Measurements from ENCODE around the gene MAEA. TPM values are rescaled to one million over a fixed set of nuclear protein-coding genes. Genes with fewer than 3 reads are reported as not detected.

The MAEA gene
- total and polyA plus RNA-seq, 8 donors: 28.6 to 74.7 (median 32.7) TPM

GRCh38 chr4:1347410-1347864 is 57.7 kb downstream of the MAEA start:
- FAIRE-seq (no peak), DNase-seq (peak; percentile 66 to 91 (median 83)), ATAC-seq (peak; percentile 17 to 50 (median 28))
- WGBS, 2 donors: 0% methylated on average over 33 to 43 of the region's 43 CpGs
- Histone ChIP-seq H3K36me3 (no peaks in the 10 kb centered on the region), H3K9me3 (no peaks in the 10 kb centered on the region), H3K4me1 (peaks cover 7 to 13% (median 8%) of the 10 kb centered on the region in 3 donors), H3K4me3 (peak overlapping the region; percentile 71 to 97 (median 83)), H3K27ac (peak overlapping the region; percentile 95 to 98 (median 96)), H3K27me3 (no peaks in the 10 kb centered on the region)
- TF ChIP-seq CTCF (IDR thresholded peaks at IDR 0.05): no peak
- intact Hi-C loops (cut with DNase I): loop anchor here in 1 of 3 donors (10.0 kb wide), 1 partner anchor 213 kb away; no protein-coding TSS in a partner anchor

- DNase-seq (peak in 2 of 6 donors; percentile 42 to 62), FAIRE-seq (no peak), ATAC-seq (no peak)
- Histone ChIP-seq H3K36me3 (no peaks in the 10 kb centered on the region), H3K4me3 (peak overlapping the region; percentile 71 to 97 (median 83)), H3K27ac (peak overlapping the region; percentile 95 to 98 (median 96)), H3K27me3 (no peaks in the 10 kb centered on the region), H3K9me3 (no peaks in the 10 kb centered on the region), H3K4me1 (peaks cover 7 to 13% (median 8%) of the 10 kb centered on the region in 3 donors)
- TF ChIP-seq CTCF (IDR thresholded peaks at IDR 0.05): no peak
- intact Hi-C loops (cut with DNase I): loop anchor here in 1 of 3 donors (10.0 kb wide), 1 partner anchor 213 kb away; no protein-coding TSS in a partner anchor
- WGBS, 2 donors: 61 to 63% methylated on average over 12 of the region's 12 CpGs
These were observed 58.4 kb downstream of the MAEA start for GRCh38 chr4:1348014-1348513.

- H3K27me3 ChIP-seq: no peaks in the 10 kb centered on the region
- intact Hi-C loops (cut with DNase I): loop anchor here in 1 of 3 donors (10.0 kb wide), 1 partner anchor 214 kb away; no protein-coding TSS in a partner anchor
- peak in 2 of 6 donors; percentile 25 to 47 for DNase-seq
- H3K9me3 ChIP-seq: no peaks in the 10 kb centered on the region
- ATAC-seq: no peak
- H3K27ac ChIP-seq: peak overlapping the region in 1 of 4 donors; percentile 97
- H3K36me3 ChIP-seq: no peaks in the 10 kb centered on the region
- no peak overlapping the region for H3K4me3 ChIP-seq
- 87 to 90% methylated on average over 25 of the region's 25 CpGs for WGBS, 2 donors
- TF ChIP-seq CTCF (IDR thresholded peaks at IDR 0.05): no peak
- FAIRE-seq: no peak
- H3K4me1 ChIP-seq: peaks cover 7 to 13% (median 8%) of the 10 kb centered on the region in 3 donors
These were observed 59.1 kb downstream of the MAEA start for GRCh38 chr4:1348746-1349145.

GRCh38 chr4:1349359-1350168 is 59.9 kb downstream of the MAEA start:
- ATAC-seq (no peak), DNase-seq (peak in 2 of 6 donors; percentile 35 to 60), FAIRE-seq (no peak)
- intact Hi-C loops (cut with DNase I): loop anchor here in 2 of 3 donors (5.0 to 10.0 kb wide), 4 partner anchors 163 to 283 kb away; no protein-coding TSS in a partner anchor
- no peaks in the 10 kb centered on the region for H3K9me3 ChIP-seq
- H3K27me3 ChIP-seq: no peaks in the 10 kb centered on the region
- H3K36me3 ChIP-seq: no peaks in the 10 kb centered on the region
- H3K4me1 ChIP-seq: peaks cover 7 to 13% (median 8%) of the 10 kb centered on the region in 3 donors
- no peak overlapping the region for H3K27ac ChIP-seq
- H3K4me3 ChIP-seq: no peak overlapping the region
- TF ChIP-seq CTCF (IDR thresholded peaks at IDR 0.05): no peak
- 88 to 94% methylated on average over 29 of the region's 29 CpGs for WGBS, 2 donors

Measured in pancreas (tissue), 10 donors.